ENCODE measurements around the gene EFNB2. TPM values are rescaled to one million over a fixed set of nuclear protein-coding genes. Genes with fewer than 3 reads are reported as not detected.

Gene EFNB2
- total RNA-seq, 1 donor from 2014 or later, result 0.31 TPM

- no peak overlapping the region for H3K4me3 Mint-ChIP-seq
- DNase-seq (no peak), ATAC-seq (ENCODE audit: low read depth) (no peak)
- TF ChIP-seq CTCF (IDR thresholded peaks at IDR 0.05), result no peak
- intact Hi-C loops (cut with micrococcal nuclease), result loop anchor here (2.0 kb wide), 1 partner anchor 41 kb away; no protein-coding TSS in a partner anchor
- H3K9me3 Mint-ChIP-seq, result no peaks in the 10 kb centered on the region
- H3K4me1 Mint-ChIP-seq, result peaks cover 23% of the 10 kb centered on the region
- ChIA-PET CTCF (no interaction called here), POLR2A (no interaction called here)
- H3K27me3 Mint-ChIP-seq, result peaks cover 47% of the 10 kb centered on the region
- no peaks in the 10 kb centered on the region for H3K36me3 Mint-ChIP-seq (ENCODE audit: low read depth)
- H3K27ac Mint-ChIP-seq, result no peak overlapping the region
Observed at GRCh38 chr13:106491928-106492587, 43.4 kb downstream of the EFNB2 start.

GRCh38 chr13:106491463-106491862 lies 44.0 kb downstream of the EFNB2 start:
- Mint-ChIP-seq H3K4me3 (peak overlapping the region; percentile 25), H3K27ac (no peak overlapping the region), H3K9me3 (no peaks in the 10 kb centered on the region), H3K27me3 (peaks cover 50% of the 10 kb centered on the region), H3K36me3 (ENCODE audit: low read depth) (no peaks in the 10 kb centered on the region), H3K4me1 (peaks cover 23% of the 10 kb centered on the region)
- ChIA-PET CTCF (no interaction called here), POLR2A (no interaction called here)
- ATAC-seq (ENCODE audit: low read depth) (no peak), DNase-seq (no peak)
- intact Hi-C loops (cut with micrococcal nuclease), result no loop called here
- no peak for TF ChIP-seq CTCF (IDR thresholded peaks at IDR 0.05)

GRCh38 chr13:106490569-106491321 lies 44.7 kb downstream of the EFNB2 start:
- ChIA-PET CTCF (no interaction called here), POLR2A (no interaction called here)
- no peaks in the 10 kb centered on the region for H3K9me3 Mint-ChIP-seq
- no peaks in the 10 kb centered on the region for H3K36me3 Mint-ChIP-seq (ENCODE audit: low read depth)
- intact Hi-C loops (cut with micrococcal nuclease), result no loop called here
- H3K4me1 Mint-ChIP-seq, result peaks cover 23% of the 10 kb centered on the region
- H3K27me3 Mint-ChIP-seq, result peaks cover 48% of the 10 kb centered on the region
- H3K27ac Mint-ChIP-seq, result no peak overlapping the region
- H3K4me3 Mint-ChIP-seq, result peak overlapping the region; percentile 66
- DNase-seq, result no peak
- no peak for TF ChIP-seq CTCF (IDR thresholded peaks at IDR 0.05)
- ATAC-seq (ENCODE audit: low read depth), result no peak

GRCh38 chr13:106489849-106490568 lies 45.5 kb downstream of the EFNB2 start:
- no peak overlapping the region for H3K4me3 Mint-ChIP-seq
- no peaks in the 10 kb centered on the region for H3K36me3 Mint-ChIP-seq (ENCODE audit: low read depth)
- H3K27me3 Mint-ChIP-seq, result peaks cover 50% of the 10 kb centered on the region
- no peak overlapping the region for H3K27ac Mint-ChIP-seq
- H3K9me3 Mint-ChIP-seq, result no peaks in the 10 kb centered on the region
- no peak for TF ChIP-seq CTCF (IDR thresholded peaks at IDR 0.05)
- ChIA-PET CTCF (no interaction called here), POLR2A (no interaction called here)
- intact Hi-C loops (cut with micrococcal nuclease), result no loop called here
- ATAC-seq (ENCODE audit: low read depth) (no peak), DNase-seq (no peak)
- H3K4me1 Mint-ChIP-seq, result peaks cover 23% of the 10 kb centered on the region

GRCh38 chr13:106488686-106489085 lies 46.8 kb downstream of the EFNB2 start:
- ATAC-seq (ENCODE audit: low read depth) (no peak), DNase-seq (no peak)
- no peaks in the 10 kb centered on the region for H3K36me3 Mint-ChIP-seq (ENCODE audit: low read depth)
- H3K27ac Mint-ChIP-seq, result no peak overlapping the region
- peaks cover 42% of the 10 kb centered on the region for H3K27me3 Mint-ChIP-seq
- CTCF ChIA-PET, result no interaction called here
- intact Hi-C loops (cut with micrococcal nuclease), result no loop called here
- no peak overlapping the region for H3K4me3 Mint-ChIP-seq
- peaks cover 19% of the 10 kb centered on the region for H3K4me1 Mint-ChIP-seq
- H3K9me3 Mint-ChIP-seq, result no peaks in the 10 kb centered on the region
- TF ChIP-seq CTCF (IDR thresholded peaks at IDR 0.05), result no peak
- POLR2A ChIA-PET, result no interaction called here

All from activated B cell treated with CpG ODN at 0.5 μM for 24 hours (primary cell).